Prostate gland (tissue), 2 donors: ENCODE data around the gene TMEM235. TPM values are rescaled to one million over a fixed set of nuclear protein-coding genes. Genes with fewer than 3 reads are reported as not detected.

Experiments
- DNase-seq: peaks from one replicate; pipeline ENCODE4 v3.0.0-alpha.2; 2019; ENCODE audit warnings: low spot score
- H3K27ac ChIP-seq, 2 donors: fragments of 200-600 bp; sonication (generic); 2 replicates each; pipeline ENCODE4 v1.5.1; 2017 to 2019
- H3K27me3 ChIP-seq: fragments of 200-600 bp; sonication (generic); replicated peaks from 2 replicates; pipeline ENCODE4 v1.5.1; 2019; ENCODE audit not compliant: insufficient read depth
- H3K36me3 ChIP-seq, 2 donors: fragments of 200-600 bp; sonication (generic); 1 replicate in 1 of 2; 2 replicates in 1 of 2; pipeline versions ENCODE4 v1.5.1 to v1.8.1; 2017 to 2019
- H3K4me1 ChIP-seq: fragments of 200-600 bp; sonication (generic); replicated peaks from 2 replicates; pipeline ENCODE4 v1.5.1; 2019
- H3K4me3 ChIP-seq, 2 donors: fragments of 200-600 bp; sonication (generic); 2 replicates each; pipeline ENCODE4 v1.5.1; 2017 to 2019
- H3K9me3 ChIP-seq: fragments of 200-600 bp; sonication (generic); 2 replicates; pipeline ENCODE4 v1.5.1; 2017
- POLR2A ChIP-seq: fragments of 450-650 bp; IDR thresholded peaks from one replicate; pipeline ENCODE4 v1.6.1; 2016; ENCODE audit warnings: antibody characterized with exemption, mild to moderate bottlenecking
- POLR2AphosphoS5 ChIP-seq: sonication (generic); formaldehyde crosslinking; IDR thresholded peaks from one replicate; pipeline ENCODE4 v1.6.1; 2017; ENCODE audit warnings: antibody characterized with exemption
- WGBS: methylation state at CpG from one replicate; pipeline ENCODE4 v1.1.5; 2018; 5-methylcytosine and 5-hydroxymethylcytosine counted together
- intact Hi-C: fragments of 100-400 bp; cut with DNase I; formaldehyde crosslinking; loops from one replicate; pipeline ENCODE4 v1.14.2; 2022
- total RNA-seq, 2 donors: library from RNA; depleted of rRNA; stranded (reverse); fragments of >200 nt; gene quantifications; one replicate each; pipeline ENCODE4 v1.1.0, GENCODE V29; 2016
- TF ChIP-seq, protein P1 (sequence below), 4 experiments: fragments of 200-600 bp in 2 of 4; fragments of 450-650 bp in 2 of 4; sonication (generic) in 2 of 4; IDR thresholded peaks; 1 replicate in 3 of 4; 2 replicates in 1 of 4; pipeline ENCODE4 v1.5.1; 2016 to 2019; ENCODE audit warnings: antibody characterized with exemption in 4 of 4, mild to moderate bottlenecking in 2 of 4, moderate library complexity in 2 of 4

The TMEM235 gene
- total RNA-seq: not detected

GRCh38 chr17:78230996-78231935 is at the start of gene TMEM235:
Gene TMEM235 (plus strand): TSS chr17:78231631. CDS start chr17:78232024, 393 bp downstream.
- no peaks in the 10 kb centered on the region for H3K9me3 ChIP-seq
- H3K4me1 ChIP-seq: no peaks in the 10 kb centered on the region
- no peak for DNase-seq
- no peaks in the 10 kb centered on the region for H3K27me3 ChIP-seq
- TF ChIP-seq, protein P1, sequence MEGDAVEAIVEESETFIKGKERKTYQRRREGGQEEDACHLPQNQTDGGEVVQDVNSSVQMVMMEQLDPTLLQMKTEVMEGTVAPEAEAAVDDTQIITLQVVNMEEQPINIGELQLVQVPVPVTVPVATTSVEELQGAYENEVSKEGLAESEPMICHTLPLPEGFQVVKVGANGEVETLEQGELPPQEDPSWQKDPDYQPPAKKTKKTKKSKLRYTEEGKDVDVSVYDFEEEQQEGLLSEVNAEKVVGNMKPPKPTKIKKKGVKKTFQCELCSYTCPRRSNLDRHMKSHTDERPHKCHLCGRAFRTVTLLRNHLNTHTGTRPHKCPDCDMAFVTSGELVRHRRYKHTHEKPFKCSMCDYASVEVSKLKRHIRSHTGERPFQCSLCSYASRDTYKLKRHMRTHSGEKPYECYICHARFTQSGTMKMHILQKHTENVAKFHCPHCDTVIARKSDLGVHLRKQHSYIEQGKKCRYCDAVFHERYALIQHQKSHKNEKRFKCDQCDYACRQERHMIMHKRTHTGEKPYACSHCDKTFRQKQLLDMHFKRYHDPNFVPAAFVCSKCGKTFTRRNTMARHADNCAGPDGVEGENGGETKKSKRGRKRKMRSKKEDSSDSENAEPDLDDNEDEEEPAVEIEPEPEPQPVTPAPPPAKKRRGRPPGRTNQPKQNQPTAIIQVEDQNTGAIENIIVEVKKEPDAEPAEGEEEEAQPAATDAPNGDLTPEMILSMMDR (IDR thresholded peaks at IDR 0.05): no peak
- no peak for TF ChIP-seq POLR2A
- no peak for TF ChIP-seq POLR2AphosphoS5
- WGBS: 54% methylated on average over 29 of the region's 52 CpGs
- H3K4me3 ChIP-seq: no peak within 1 kb of the TSS
- intact Hi-C loops: no loop called here
- no peaks in the 10 kb centered on the region for H3K36me3 ChIP-seq
- H3K27ac ChIP-seq: no peak within 1 kb of the TSS

DNA sequence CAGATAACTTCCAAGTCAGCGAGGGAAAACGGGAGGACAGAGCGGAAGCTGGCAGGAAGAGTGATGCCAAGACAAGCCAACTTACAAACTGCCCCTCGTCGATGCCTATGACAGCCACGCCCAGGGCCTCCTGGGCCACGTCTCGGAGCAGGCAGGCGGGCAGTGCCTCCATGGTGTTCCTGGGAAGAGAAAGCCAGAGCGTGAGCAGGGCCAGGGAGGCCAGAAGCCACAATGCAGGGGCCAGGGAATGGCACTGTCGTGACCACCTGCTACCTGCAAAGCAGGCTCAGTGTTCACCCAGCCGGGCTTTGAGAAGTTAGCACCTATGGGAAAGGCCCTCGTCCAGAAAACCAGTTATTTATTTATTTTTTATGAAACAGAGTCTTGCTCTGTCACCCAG is 48.9 kb upstream of the TMEM235 start:
- Histone ChIP-seq H3K36me3 (no peaks in the 10 kb centered on the region), H3K9me3 (no peaks in the 10 kb centered on the region), H3K27me3 (no peaks in the 10 kb centered on the region), H3K27ac (no peak overlapping the region), H3K4me3 (no peak overlapping the region), H3K4me1 (peaks cover 18% of the 10 kb centered on the region)
- DNase-seq: no peak
- TF ChIP-seq POLR2AphosphoS5 (no peak), POLR2A (no peak)
- TF ChIP-seq, protein P1 (IDR thresholded peaks at IDR 0.05): no peak
- intact Hi-C loops: no loop called here
- WGBS: 92% methylated on average over 13 of the region's 13 CpGs

DNA sequence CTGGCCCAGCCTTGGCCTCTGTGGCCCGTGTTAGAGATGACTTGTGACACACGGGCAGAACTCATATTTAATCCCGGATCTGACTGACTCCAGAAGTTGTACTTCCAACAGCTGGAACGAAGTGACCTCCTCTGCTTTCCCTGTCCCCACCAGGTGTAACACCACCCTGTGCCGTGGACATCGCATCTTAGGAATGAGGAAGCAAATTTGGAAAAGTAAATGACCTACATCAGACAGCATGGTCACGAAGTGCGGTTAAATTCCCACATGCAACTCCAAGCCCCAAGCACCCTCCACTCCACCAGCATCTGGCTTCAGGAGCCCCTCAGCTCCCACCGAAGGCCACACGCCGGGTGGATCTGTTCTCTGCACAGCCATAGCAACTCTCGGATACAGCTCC is 47.5 kb upstream of the TMEM235 start:
- no peak for DNase-seq
- 75% methylated on average over 12 of the region's 12 CpGs for WGBS
- H3K27me3 ChIP-seq: no peaks in the 10 kb centered on the region
- no peaks in the 10 kb centered on the region for H3K36me3 ChIP-seq
- TF ChIP-seq POLR2AphosphoS5: no peak
- TF ChIP-seq, protein P1 (IDR thresholded peaks at IDR 0.05): no peak
- TF ChIP-seq POLR2A: no peak
- no peaks in the 10 kb centered on the region for H3K9me3 ChIP-seq
- peaks cover 18% of the 10 kb centered on the region for H3K4me1 ChIP-seq
- intact Hi-C loops: no loop called here
- no peak overlapping the region for H3K4me3 ChIP-seq
- peak overlapping the region; percentile 83 to 87 for H3K27ac ChIP-seq

DNA sequence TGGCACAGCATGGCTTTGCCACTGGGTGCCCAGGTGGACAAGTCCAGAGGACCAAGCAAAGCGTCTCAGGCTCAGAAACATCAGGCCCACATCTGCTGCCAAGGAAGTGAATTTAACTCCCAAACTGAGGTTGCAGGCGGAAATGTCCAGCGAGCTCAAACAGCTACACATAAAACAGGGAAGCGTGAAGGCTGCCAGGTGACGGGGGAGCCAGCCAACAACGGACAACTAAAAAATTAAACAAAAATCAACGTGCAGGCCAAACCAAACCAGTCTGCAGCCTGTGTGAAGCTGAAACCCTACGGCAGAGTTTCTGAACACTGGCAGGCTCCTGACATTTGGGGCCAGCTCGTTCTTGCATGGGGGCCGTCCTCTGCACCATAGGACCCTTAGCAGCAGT is 47.1 kb upstream of the TMEM235 start:
- DNase-seq: peak; percentile 77
- Histone ChIP-seq H3K27ac (peak overlapping the region; percentile 83 to 87), H3K36me3 (no peaks in the 10 kb centered on the region), H3K27me3 (no peaks in the 10 kb centered on the region), H3K4me1 (peaks cover 18% of the 10 kb centered on the region), H3K4me3 (peak overlapping the region in 1 of 2 donors; percentile 18), H3K9me3 (no peaks in the 10 kb centered on the region)
- 23% methylated on average over 10 of the region's 10 CpGs for WGBS
- TF ChIP-seq, protein P1 (IDR thresholded peaks at IDR 0.05): no peak
- peak; percentile 58 for TF ChIP-seq POLR2AphosphoS5
- intact Hi-C loops: no loop called here

GRCh38 chr17:78184868-78185267 is 46.6 kb upstream of the TMEM235 start:
- Histone ChIP-seq H3K9me3 (no peaks in the 10 kb centered on the region), H3K27ac (peak overlapping the region; percentile 83 to 87), H3K4me1 (peaks cover 18% of the 10 kb centered on the region), H3K36me3 (no peaks in the 10 kb centered on the region), H3K27me3 (no peaks in the 10 kb centered on the region), H3K4me3 (peak overlapping the region; percentile 3 to 18)
- 29% methylated on average over 9 of the region's 9 CpGs for WGBS
- TF ChIP-seq POLR2A (no peak), POLR2AphosphoS5 (peak; percentile 67)
- TF ChIP-seq, protein P1 (IDR thresholded peaks at IDR 0.05): peak in 1 of 4 experiments; percentile 23
- peak; percentile 63 for DNase-seq
- intact Hi-C loops: no loop called here
